ENCODE data around the gene SLC25A44. TPM values are rescaled to one million over a fixed set of nuclear protein-coding genes. Genes with fewer than 3 reads are reported as not detected.

Gene SLC25A44
- total and polyA plus RNA-seq, 2 of the 8 experiments (the other 6 are each of a cell fraction or from before 2014, with no cell fraction given) = 23.4 to 32.1 TPM

GRCh38 chr1:156251527-156251926 is 57.6 kb downstream of the SLC25A44 start (continued):
- TF ChIP-seq MAX (IDR thresholded peaks at IDR 0.05) (no peak), SP1 (IDR thresholded peaks at IDR 0.05; ENCODE audit: low read depth, low read length) (no peak)
